ENCODE measurements around the gene GNL1.

DNA sequence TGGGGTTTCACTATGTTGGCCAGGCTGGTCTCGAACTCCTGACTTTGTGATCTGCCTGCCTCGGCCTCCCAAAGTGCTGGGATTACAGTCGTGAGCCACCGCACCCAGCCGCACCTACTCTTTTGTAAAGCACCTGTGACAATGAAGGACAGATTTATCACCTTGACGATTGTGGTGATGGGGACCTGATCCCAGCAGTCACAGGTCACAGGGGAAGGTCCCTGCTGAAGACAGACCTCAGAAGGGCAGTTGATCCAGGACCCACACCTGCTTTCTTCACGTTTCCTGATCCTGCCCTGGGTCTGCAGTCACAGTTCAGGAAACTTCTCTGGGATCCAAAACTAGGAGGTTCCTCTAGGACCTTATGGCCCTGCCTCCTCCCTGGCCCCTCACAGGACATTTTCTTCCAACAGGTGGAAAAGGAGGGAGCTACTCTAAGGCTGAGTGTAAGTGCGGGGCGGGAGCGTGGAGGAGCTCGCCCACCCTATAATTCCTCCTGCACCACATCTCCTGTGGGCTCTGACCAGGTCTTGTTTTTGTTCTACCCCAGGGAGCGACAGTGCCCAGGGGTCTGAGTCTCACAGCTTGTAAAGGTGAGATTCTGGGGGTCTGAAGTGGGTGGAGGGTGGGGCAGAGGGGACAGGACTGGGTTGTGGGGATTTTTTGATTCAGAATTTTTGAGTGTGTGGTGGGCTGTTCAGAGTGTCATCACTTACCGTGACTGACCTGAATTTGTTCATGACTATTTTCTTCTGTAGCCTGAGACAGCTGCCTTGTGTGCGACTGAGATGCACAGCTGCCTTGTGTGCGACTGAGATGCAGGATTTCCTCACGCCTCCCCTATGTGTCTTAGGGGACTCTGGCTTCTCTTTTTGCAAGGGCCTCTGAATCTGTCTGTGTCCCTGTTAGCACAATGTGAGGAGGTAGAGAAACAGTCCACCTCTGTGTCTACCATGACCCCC lies 64.0 kb downstream of the GNL1 start:
- TF ChIP-seq POLR2AphosphoS5 (IDR thresholded peaks at IDR 0.05; ENCODE audit: borderline replicate concordance, low read depth, low read length): no peak
- TF ChIP-seq EZH2 (IDR thresholded peaks at IDR 0.05): no peak

All from SK-N-MC (cell line).